Upper lobe of left lung (tissue), 4 donors: ENCODE measurements around the gene NEK4.

ENCODE experiments used
- CTCF ChIP-seq, 6 experiments: fragments of 450-650 bp in 4 of 6; fragments of 200-600 bp in 2 of 6; sonication (generic) in 2 of 6; IDR thresholded peaks; one replicate each; pipeline ENCODE4 v1.5.1; 2016 to 2019; ENCODE audit warnings: antibody characterized with exemption in 6 of 6
- POLR2A ChIP-seq, 4 donors: fragments of 450-650 bp; IDR thresholded peaks; one replicate each; pipeline ENCODE4 v1.5.1; 2016 to 2017; ENCODE audit warnings: antibody characterized with exemption in 4 of 4, mild to moderate bottlenecking in 2 of 4
- POLR2AphosphoS5 ChIP-seq, 2 donors: sonication (generic); formaldehyde crosslinking; IDR thresholded peaks; one replicate each; pipeline ENCODE4 v1.5.1; 2017; ENCODE audit warnings: antibody characterized with exemption in 2 of 2

- TF ChIP-seq POLR2A (IDR thresholded peaks at IDR 0.05) (no peak), CTCF (IDR thresholded peaks at IDR 0.05) (no peak), POLR2AphosphoS5 (IDR thresholded peaks at IDR 0.05) (no peak)
Measured at GRCh38 chr3:52684184-52684583, 86.6 kb downstream of the NEK4 start.
